Measurements from ENCODE around the gene PRR3. TPM values are rescaled to one million over a fixed set of nuclear protein-coding genes. Genes with fewer than 3 reads are reported as not detected.

PRR3 gene
- total RNA-seq (2022; extraction: Qiagen RNA extraction): 14.5 to 17.3 TPM (median 16.5 TPM) in 5 replicates

GRCh38 chr6:30556906-30557682 is at the start of gene PRR3:
Gene PRR3, plus strand, starts transcription at chr6:30557295. Its CDS starts 50 bp downstream, at chr6:30557345.

GRCh38 chr6:30556066-30556905 is 809 bp upstream of the PRR3 start, which contains the start of gene GNL1:
Gene GNL1, minus strand, starts transcription at chr6:30556489. Its CDS starts 286 bp downstream, at chr6:30556203.

GRCh38 chr6:30571075-30571761 is 14.1 kb downstream of the PRR3 start, which contains the start of gene ABCF1:
Gene ABCF1, plus strand, starts transcription at chr6:30571442. Its CDS starts 46 bp downstream, at chr6:30571488.

Other genes with a start within 250 kb of the PRR3 start
- 6.7 to 8.1 TPM (median 7.4 TPM) in 5 replicates for gene TRIM39, start 230.4 kb upstream of the PRR3 start, total RNA-seq (2022; extraction: Qiagen RNA extraction)
- gene RPP21, start 212.1 kb upstream of the PRR3 start, total RNA-seq (2022; extraction: Qiagen RNA extraction): 62.2 to 73.8 TPM (median 71.8 TPM) in 5 replicates
- 60.3 to 71.4 TPM (median 61.8 TPM) in 5 replicates for gene HLA-E, start 67.8 kb upstream of the PRR3 start, total RNA-seq (2022; extraction: Qiagen RNA extraction)
- 28.4 to 36.7 TPM (median 33.9 TPM) in 5 replicates for gene GNL1, start 806 bp upstream of the PRR3 start, total RNA-seq (2022; extraction: Qiagen RNA extraction)
- gene ABCF1, start 14.1 kb downstream of the PRR3 start, total RNA-seq (2022; extraction: Qiagen RNA extraction): 50.4 to 58.2 TPM (median 52.3 TPM) in 5 replicates
- gene PPP1R10, start 59.9 kb downstream of the PRR3 start, total RNA-seq (2022; extraction: Qiagen RNA extraction): 26.3 to 47.1 TPM (median 29.0 TPM) in 5 replicates
- 71.4 to 116 TPM (median 73.6 TPM) in 5 replicates for gene MRPS18B, start 60.5 kb downstream of the PRR3 start, total RNA-seq (2022; extraction: Qiagen RNA extraction)
- gene ATAT1, start 69.6 kb downstream of the PRR3 start, total RNA-seq (2022; extraction: Qiagen RNA extraction): 4.5 to 5.9 TPM (median 5.6 TPM) in 5 replicates
- gene C6orf136, start 89.8 kb downstream of the PRR3 start, total RNA-seq (2022; extraction: Qiagen RNA extraction): 10.2 to 14.6 TPM (median 13.1 TPM) in 5 replicates
- 26.3 to 30.5 TPM (median 28.5 TPM) in 5 replicates for gene DHX16, start 115.7 kb downstream of the PRR3 start, total RNA-seq (2022; extraction: Qiagen RNA extraction)
- gene PPP1R18, start 129.3 kb downstream of the PRR3 start, total RNA-seq (2022; extraction: Qiagen RNA extraction): 39.8 to 48.8 TPM (median 45.5 TPM) in 5 replicates
- 20.0 to 29.7 TPM (median 29.0 TPM) in 5 replicates for gene NRM, start 133.7 kb downstream of the PRR3 start, total RNA-seq (2022; extraction: Qiagen RNA extraction)
- gene MDC1, start 160.0 kb downstream of the PRR3 start, total RNA-seq (2022; extraction: Qiagen RNA extraction): 16.6 to 24.7 TPM (median 18.4 TPM) in 5 replicates
- 792 to 978 TPM (median 919 TPM) in 5 replicates for gene TUBB, start 163.1 kb downstream of the PRR3 start, total RNA-seq (2022; extraction: Qiagen RNA extraction)
- gene FLOT1, start 185.4 kb downstream of the PRR3 start, total RNA-seq (2022; extraction: Qiagen RNA extraction): 81.9 to 102 TPM (median 96.8 TPM) in 5 replicates
- 97.9 to 167 TPM (median 130 TPM) in 5 replicates for gene IER3, start 187.3 kb downstream of the PRR3 start, total RNA-seq (2022; extraction: Qiagen RNA extraction)

Data from A549 treated with CORT108297 at 1 μM for 4 hours (cell line).